ENCODE data around the gene METRN. TPM values are rescaled to one million over a fixed set of nuclear protein-coding genes. Genes with fewer than 3 reads are reported as not detected.

The METRN gene
- total RNA-seq, 2 experiments from 2014 or later = 8.2 to 11.0 TPM

DNA sequence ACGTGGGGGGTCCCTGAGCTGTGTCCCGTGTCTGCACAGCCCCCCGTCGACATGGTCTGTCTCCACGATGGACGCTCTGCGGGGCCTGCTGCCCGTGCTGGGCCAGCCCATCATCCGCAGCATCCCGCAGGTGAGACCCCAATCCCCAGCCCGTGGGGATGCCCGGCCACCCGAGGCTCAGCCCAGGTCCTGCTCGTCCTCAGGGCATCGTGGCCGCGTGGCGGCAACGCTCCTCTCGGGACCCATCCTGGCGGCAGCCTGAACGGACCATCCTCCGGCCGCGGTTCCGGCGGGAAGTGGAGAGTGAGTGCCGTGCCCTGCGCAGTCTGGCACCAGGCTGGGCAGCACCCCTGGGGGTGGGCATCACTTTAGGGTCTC lies 50.6 kb downstream of the METRN start:
- no peaks in the 10 kb centered on the region for H3K9me3 Mint-ChIP-seq
- H3K4me3 Mint-ChIP-seq = no peak overlapping the region
- H3K36me3 Mint-ChIP-seq (ENCODE audit: low read depth) = no peaks in the 10 kb centered on the region
- intact Hi-C loops (cut with micrococcal nuclease) = no loop called here
- CTCF ChIA-PET = interaction anchor here (1.0 kb wide), 1 partner anchor 15 kb away, joined by 3 read pairs; no protein-coding TSS in a partner anchor
- no peak for DNase-seq
- no peaks in the 10 kb centered on the region for H3K4me1 Mint-ChIP-seq (ENCODE audit: low read depth)
- no peaks in the 10 kb centered on the region for H3K27me3 Mint-ChIP-seq (ENCODE audit: low read depth)
- H3K27ac Mint-ChIP-seq = no peak overlapping the region

- intact Hi-C loops (cut with micrococcal nuclease) = no loop called here
- CTCF ChIA-PET = interaction anchor here (1.0 kb wide), 1 partner anchor 14 kb away, joined by 3 read pairs; no protein-coding TSS in a partner anchor
- Mint-ChIP-seq H3K36me3 (ENCODE audit: low read depth) (no peaks in the 10 kb centered on the region), H3K4me3 (no peak overlapping the region), H3K27me3 (ENCODE audit: low read depth) (peaks cover 3% of the 10 kb centered on the region), H3K9me3 (no peaks in the 10 kb centered on the region), H3K27ac (no peak overlapping the region), H3K4me1 (ENCODE audit: low read depth) (no peaks in the 10 kb centered on the region)
- DNase-seq = no peak
These were observed 51.3 kb downstream of the METRN start for GRCh38 chr16:766008-766819.

DNA sequence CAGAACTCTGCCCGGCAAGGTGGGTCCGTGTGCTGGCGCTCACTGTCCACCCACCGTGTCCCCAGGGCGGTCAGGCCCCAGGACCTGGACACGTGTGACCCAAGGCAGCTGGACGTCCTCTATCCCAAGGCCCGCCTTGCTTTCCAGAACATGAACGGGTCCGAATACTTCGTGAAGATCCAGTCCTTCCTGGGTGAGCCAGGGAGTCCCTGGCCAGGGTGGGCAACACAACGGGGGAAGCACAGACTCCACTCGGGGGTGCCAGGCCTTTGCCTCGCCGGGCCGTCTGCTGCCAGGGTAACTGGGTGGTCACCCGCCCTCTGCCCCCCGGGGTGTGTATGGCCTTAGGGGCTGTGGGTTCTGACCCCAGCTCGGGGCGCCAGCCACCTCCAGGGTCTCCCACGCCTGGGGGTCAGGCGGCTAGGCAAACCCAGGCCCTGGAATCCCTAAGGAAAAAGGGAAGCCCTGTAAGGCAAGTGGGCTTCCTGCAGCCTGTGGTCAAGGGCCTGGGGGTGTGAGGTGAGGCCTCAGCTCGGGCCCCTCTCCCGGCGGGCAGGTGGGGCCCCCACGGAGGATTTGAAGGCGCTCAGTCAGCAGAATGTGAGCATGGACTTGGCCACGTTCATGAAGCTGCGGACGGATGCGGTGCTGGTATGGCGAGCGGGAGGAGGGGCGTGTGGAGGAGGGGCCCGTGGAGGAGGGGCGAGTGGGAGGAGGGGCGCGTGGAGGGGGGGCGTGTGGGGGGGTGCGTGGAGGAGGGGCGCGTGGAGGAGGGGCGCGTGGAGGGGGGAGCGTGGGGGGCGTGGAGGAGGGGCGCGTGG lies 52.1 kb downstream of the METRN start:
- Mint-ChIP-seq H3K4me1 (ENCODE audit: low read depth) (no peaks in the 10 kb centered on the region), H3K9me3 (no peaks in the 10 kb centered on the region), H3K4me3 (no peak overlapping the region), H3K36me3 (ENCODE audit: low read depth) (no peaks in the 10 kb centered on the region), H3K27me3 (ENCODE audit: low read depth) (peaks cover 6% of the 10 kb centered on the region), H3K27ac (no peak overlapping the region)
- DNase-seq = no peak
- intact Hi-C loops (cut with micrococcal nuclease) = no loop called here
- CTCF ChIA-PET = no interaction called here

DNA sequence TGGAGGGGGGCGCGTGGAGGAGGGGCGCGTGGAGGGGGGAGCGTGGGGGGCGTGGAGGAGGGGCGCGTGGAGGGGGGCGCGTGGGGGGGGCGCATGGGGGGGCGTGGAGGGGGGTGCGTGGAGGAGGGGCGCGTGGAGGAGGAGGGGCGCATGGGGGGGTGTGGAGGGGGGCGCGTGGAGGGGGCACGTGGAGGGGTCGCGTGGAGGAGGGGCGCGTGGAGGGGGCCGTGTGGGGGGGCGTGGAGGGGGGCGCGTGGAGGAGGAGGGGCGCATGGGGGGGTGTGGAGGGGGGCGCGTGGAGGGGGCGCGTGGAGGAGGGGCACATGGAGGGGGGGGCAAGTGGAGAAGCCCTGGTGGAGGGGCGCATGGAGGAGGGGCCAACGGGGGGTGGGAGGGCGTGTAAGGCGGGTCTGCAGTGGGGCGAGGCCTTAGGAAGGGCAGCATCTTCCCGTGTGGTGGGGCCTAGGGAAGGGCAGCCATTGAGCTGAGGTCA lies 52.9 kb downstream of the METRN start:
- CTCF ChIA-PET = no interaction called here
- intact Hi-C loops (cut with micrococcal nuclease) = no loop called here
- Mint-ChIP-seq H3K27me3 (ENCODE audit: low read depth) (peaks cover 6% of the 10 kb centered on the region), H3K9me3 (no peaks in the 10 kb centered on the region), H3K36me3 (ENCODE audit: low read depth) (no peaks in the 10 kb centered on the region), H3K27ac (no peak overlapping the region), H3K4me1 (ENCODE audit: low read depth) (no peaks in the 10 kb centered on the region), H3K4me3 (no peak overlapping the region)
- DNase-seq = no peak

GRCh38 chr16:768428-768827 lies 53.5 kb downstream of the METRN start:
- no peak for DNase-seq
- Mint-ChIP-seq H3K4me3 (no peak overlapping the region), H3K27ac (no peak overlapping the region), H3K9me3 (no peaks in the 10 kb centered on the region), H3K4me1 (ENCODE audit: low read depth) (no peaks in the 10 kb centered on the region), H3K27me3 (ENCODE audit: low read depth) (peaks cover 6% of the 10 kb centered on the region), H3K36me3 (ENCODE audit: low read depth) (no peaks in the 10 kb centered on the region)
- CTCF ChIA-PET = no interaction called here
- intact Hi-C loops (cut with micrococcal nuclease) = no loop called here

Other genes starting within 250 kb of the METRN start
- 10 to 100 TPM; 54.4 to 56.9 TPM for gene CAPN15, start 187.4 kb upstream of the METRN start, total RNA-seq
- not detected for gene PRR35, start 154.7 kb upstream of the METRN start, total RNA-seq
- under 1 TPM; 0.60 to 0.67 TPM for gene NHLRC4, start 148.1 kb upstream of the METRN start, total RNA-seq
- 10 to 100 TPM; 18.6 to 19.2 TPM for gene PIGQ, start 145.2 kb upstream of the METRN start, total RNA-seq
- 1 to 10 TPM; 6.3 to 7.3 TPM for gene RAB40C, start 125.1 kb upstream of the METRN start, total RNA-seq
- under 1 TPM; 0.10 to 0.25 TPM for gene WFIKKN1, start 84.1 kb upstream of the METRN start, total RNA-seq
- 100 to 1,000 TPM; 121 to 122 TPM for gene METTL26, start 78.8 kb upstream of the METRN start, total RNA-seq
- gene MCRIP2, start 73.3 kb upstream of the METRN start, total RNA-seq = 10 to 100 TPM; 31.5 to 35.2 TPM
- 10 to 100 TPM; 65.9 to 66.9 TPM for gene WDR90, start 65.8 kb upstream of the METRN start, total RNA-seq
- 10 to 100 TPM; 81.9 to 84.0 TPM for gene RHOT2, start 47.0 kb upstream of the METRN start, total RNA-seq
- under 1 TPM; 0.60 to 0.94 TPM for gene RHBDL1, start 39.4 kb upstream of the METRN start, total RNA-seq
- gene STUB1, start 34.7 kb upstream of the METRN start, total RNA-seq = 10 to 100 TPM; 40.3 to 44.1 TPM
- gene JMJD8, start 30.8 kb upstream of the METRN start, total RNA-seq = 10 to 100 TPM; 18.2 to 20.5 TPM
- gene WDR24, start 24.7 kb upstream of the METRN start, total RNA-seq = 10 to 100 TPM; 17.4 to 17.7 TPM
- gene FBXL16, start 9.3 kb upstream of the METRN start, total RNA-seq = 1 to 10 TPM; 3.7 to 5.7 TPM
- gene ANTKMT, start 6.0 kb downstream of the METRN start, total RNA-seq = 10 to 100 TPM; 21.5 to 24.3 TPM
- 1 to 10 TPM; 1.2 to 1.3 TPM for gene CCDC78, start 11.3 kb downstream of the METRN start, total RNA-seq
- 1 to 10 TPM; 6.5 to 7.7 TPM for gene HAGHL, start 12.0 kb downstream of the METRN start, total RNA-seq
- gene CIAO3, start 25.9 kb downstream of the METRN start, total RNA-seq = 10 to 100 TPM; 32.7 to 34.3 TPM
- gene MSLN, start 45.6 kb downstream of the METRN start, total RNA-seq = not detected
- gene RPUSD1, start 73.3 kb downstream of the METRN start, total RNA-seq = 1 to 10 TPM; 6.8 to 7.2 TPM
- gene CHTF18, start 73.5 kb downstream of the METRN start, total RNA-seq = 100 to 1,000 TPM; 126 to 127 TPM
- gene GNG13, start 85.6 kb downstream of the METRN start, total RNA-seq = not detected

All from activated naive CD4-positive, alpha-beta T cell treated with anti-CD3 and anti-CD28 coated beads for 36 hours (primary cell).